Stimulated activated CD4-positive, alpha-beta T cell treated with anti-CD3 and anti-CD28 coated beads, Interleukin-1b, Interleukin-23, amount 100 ng/mL, for 48 hours (primary cell): ENCODE measurements around the gene RPN2.
A peak's percentile ranks its signal among the peaks of the same experiment; 100 is the strongest.
"Not testable (repeated sequence)": the region's sequence is repeated elsewhere in the genome, so short reads cannot be mapped to it uniquely, and the experiment has no call there.

Experiments used
- DNase-seq: peaks from one replicate; pipeline ENCODE4 v3.0.0-alpha.2; 2020

The RPN2 gene

GRCh38 chr20:37178839-37179682 is at the start of gene RPN2, which contains the start of gene MROH8:
Gene RPN2, plus strand, starts transcription at chr20:37179330. Its CDS starts 27 bp downstream, at chr20:37179357.
Gene MROH8, minus strand, starts transcription at chr20:37179548.
- peak; percentile 96 for DNase-seq

DNA sequence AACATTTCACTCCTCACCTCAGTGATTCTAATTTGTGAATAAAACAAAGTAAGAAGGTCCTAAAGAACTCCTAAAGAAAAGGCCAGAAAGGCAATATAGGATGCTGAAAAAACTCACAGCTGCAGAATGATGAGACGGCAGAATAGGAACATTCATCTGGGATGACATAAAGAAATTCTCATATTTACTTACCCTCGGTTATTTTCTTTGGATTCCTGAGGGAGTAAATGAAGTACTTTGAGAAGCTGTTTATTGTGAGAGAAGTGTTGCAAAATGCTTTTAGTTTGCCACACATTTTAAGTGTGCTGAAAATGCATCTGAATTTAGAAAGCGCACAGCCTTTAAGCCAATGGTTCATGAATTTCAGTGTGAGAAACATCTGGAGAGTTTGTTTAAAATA is 47.6 kb upstream of the RPN2 start:
- DNase-seq: no peak

DNA sequence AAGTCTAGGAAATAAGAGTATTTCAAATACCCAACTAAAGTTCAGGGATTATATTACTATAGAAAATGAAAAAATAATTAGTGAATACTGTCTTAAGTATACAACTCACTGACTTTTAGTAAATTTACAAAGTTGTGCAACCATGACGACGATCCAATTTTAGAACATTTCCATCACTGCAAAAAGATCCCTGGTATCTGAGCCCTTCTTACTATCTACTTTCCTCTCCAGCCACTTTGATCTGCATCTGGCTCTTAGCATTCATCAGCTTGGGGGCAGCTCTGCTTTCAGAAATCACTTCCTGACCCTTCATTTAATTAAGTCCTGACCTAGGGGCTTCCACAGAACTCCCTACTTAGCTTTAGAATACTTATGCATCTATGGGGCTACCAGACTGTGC is 45.2 kb upstream of the RPN2 start:
- DNase-seq: no peak

DNA sequence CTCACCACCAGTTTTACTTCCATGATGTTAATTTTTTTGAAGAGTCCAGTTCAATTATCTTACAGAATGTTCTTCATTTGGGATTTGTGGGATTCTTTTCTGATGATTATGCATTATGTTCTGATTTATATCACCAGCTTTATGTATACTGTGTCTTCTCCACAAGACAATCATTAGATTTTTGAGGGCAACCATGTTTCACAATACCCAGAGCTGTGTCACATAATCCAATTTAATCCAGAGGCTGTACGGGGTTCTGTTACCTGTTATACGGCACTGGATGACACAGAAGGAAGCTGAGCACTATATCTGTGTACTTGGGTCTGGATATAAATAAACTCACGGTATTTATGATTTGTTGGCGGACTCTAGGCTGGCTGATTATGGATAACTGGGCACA is 41.6 kb upstream of the RPN2 start:
- DNase-seq: no peak

- no peak for DNase-seq
Measured at GRCh38 chr20:37142708-37143107, 36.4 kb upstream of the RPN2 start.

GRCh38 chr20:37144856-37145404 is 34.2 kb upstream of the RPN2 start:
- no peak for DNase-seq

DNA sequence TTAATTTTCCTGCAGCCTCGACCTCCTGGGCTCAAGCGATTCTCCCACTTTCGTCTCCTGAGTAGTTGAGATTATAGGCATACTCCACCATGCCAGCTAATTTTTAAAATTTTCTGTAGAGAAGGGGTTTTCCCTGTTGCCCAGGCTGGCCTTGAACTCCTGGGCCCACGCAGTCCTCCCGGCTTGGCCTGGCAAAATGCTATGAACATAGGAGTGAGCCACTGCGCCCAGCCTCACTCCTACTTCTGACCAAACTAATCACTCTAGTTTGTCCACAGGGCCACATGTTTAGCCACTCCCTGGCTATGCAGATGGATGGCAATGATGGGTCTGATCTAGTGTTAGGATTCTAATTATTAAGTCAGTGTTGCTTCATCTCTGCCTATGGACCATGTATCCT is 31.9 kb upstream of the RPN2 start:
- no peak for DNase-seq

DNA sequence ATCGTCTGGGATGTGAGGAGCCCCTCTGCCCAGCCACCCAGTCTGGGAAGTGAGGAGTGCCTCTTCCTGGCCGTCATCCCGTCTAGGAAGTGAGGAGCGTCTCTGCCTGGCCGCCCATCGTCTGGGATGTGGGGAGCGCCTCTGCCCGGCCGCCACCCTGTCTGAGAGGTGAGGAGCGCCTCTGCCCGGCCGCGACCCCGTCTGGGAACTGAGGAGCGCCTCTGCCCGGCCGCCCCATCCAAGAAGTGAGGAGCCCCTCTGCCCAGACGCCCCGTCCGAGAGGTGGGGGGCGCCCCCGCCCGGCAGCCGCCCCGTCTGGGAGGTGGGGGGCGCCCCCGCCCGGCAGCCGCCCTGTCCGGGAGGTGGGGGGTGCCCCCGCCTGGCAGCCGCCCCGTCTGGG is 28.3 kb upstream of the RPN2 start:
- not testable (repeated sequence) for DNase-seq

DNA sequence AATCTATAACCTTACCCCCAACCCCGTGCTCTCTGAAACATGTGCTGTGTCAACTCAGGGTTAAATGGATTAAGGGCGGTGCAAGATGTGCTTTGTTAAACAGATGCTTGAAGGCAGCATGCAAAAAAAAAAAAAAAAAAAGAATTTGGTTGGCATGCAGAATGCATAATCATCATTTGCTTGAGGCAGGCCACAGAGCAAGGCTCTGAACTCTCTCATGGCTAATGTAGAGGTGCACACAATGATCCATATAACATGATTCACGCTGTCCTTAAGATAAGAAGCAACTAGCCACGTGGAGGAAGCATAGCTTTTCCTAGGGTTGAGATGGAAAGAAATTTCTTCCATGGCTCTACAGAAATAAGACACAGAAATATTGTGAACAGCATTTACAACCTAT is 27.6 kb upstream of the RPN2 start:
- DNase-seq: no peak

GRCh38 chr20:37152284-37152683 is 26.8 kb upstream of the RPN2 start:
- no peak for DNase-seq

- no peak for DNase-seq
Measured at GRCh38 chr20:37154684-37155298, 24.3 kb upstream of the RPN2 start.

DNA sequence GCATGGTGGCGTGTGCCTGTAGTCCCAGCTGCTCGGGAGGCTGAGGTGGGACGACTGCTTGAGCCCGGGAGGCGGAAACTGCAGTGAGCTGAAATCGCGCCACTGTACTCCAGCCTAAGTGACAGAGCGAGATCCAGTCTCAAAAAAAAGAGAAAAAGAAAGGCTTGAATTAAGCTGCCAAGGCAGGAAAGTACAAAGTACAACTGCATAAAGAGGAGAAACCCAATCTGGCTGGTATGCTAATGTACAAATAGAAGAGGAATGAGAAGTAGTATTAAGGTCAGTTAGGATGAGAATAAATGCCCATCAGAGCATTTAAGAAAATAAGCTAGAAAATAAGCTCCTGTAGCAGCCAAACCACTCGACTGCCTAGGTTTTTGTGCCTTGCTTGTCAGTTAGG is 23.1 kb upstream of the RPN2 start:
- DNase-seq: no peak

GRCh38 chr20:37158248-37158647 is 20.9 kb upstream of the RPN2 start:
- DNase-seq: no peak

- no peak for DNase-seq
Measured at GRCh38 chr20:37160683-37161082, 18.4 kb upstream of the RPN2 start.

DNA sequence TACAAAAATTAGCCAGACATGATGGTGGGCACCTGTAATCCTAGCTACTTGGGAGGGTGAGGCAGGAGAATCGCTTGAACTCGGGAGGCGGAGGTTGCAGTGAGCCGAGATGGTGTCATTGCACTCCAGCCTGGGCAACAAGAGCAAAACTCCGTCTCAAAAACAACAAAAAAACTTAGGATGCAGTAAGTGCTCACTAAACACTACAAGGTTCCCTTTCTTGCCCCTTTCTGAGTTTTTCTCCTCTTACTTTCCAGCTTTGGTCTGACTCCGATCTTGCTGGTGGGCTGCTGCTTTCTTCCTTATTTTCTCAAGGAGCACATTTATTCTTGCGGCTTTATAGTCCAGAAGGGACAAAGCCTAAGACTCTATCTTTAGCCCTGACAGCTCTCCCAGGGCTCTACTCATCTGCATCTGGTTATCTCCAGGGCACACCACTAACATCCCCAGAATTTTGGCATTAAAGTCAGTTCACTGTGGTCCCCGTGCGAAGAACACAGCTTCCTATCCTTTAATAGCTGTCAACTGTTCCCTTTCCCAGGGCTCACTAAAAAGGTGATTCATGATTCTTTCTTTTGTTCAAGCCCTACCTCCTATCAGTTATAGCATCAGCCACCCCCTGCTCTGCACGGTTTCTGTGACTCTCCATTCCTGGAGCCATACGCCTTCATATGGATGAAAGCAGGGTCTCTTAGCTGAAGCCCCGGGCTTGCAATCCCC is 17.1 kb upstream of the RPN2 start:
- no peak for DNase-seq

GRCh38 chr20:37162646-37163045 is 16.5 kb upstream of the RPN2 start:
- no peak for DNase-seq

DNA sequence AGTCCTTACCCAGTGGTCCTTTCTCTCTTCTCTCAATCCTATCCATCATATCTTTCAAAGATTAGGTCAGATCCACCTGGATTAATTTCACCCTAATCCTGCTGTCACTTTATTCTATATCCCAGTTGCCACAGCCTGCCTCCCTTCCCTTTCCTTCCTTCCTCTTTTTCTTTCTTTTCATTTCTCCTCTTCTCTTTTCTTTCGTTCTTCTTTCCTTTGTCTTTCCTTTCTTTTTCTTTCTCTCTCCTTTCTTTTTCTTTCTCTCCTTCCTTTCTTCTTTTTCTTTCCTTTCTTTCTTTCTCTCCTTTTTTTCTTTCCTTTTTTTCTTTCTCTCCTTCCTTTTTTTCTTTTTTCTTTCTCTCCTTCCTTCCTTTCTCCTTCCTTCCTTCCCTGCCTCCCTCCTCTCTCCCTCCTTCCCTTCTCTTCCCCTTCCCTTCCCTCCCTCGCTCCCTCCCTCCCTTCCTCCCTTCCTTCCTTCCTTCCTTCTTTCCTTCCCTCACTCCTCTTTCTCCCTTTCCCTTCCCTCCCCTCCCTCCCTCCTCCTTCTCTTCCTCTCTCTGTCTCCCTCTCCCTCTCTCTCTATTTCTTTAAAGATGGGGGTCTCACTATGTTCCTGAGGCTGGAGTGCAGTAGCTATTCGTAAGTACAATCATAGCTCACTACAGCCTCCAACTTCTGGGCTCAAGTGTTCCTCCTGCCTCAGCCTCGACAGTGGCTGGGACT is 15.1 kb upstream of the RPN2 start:
- no peak for DNase-seq

DNA sequence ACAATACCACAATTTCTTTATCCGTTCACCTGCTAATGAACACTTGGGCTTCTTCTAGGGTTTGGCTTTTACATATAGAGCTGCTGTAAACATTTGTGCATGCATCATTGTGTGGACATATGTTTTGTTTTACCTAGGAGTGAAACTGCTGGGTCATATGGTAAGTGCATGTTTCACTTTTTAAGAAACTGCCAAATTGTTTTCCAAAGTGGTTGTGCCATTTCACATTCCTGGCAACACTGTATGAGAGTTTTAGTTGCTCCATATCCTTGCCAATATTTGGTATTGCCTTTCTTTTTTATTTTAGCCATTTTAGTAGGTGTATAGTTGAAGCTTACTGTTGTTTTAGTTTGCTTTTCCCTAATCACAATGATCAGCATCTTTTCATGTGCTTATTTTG is 14.1 kb upstream of the RPN2 start:
- no peak for DNase-seq

DNA sequence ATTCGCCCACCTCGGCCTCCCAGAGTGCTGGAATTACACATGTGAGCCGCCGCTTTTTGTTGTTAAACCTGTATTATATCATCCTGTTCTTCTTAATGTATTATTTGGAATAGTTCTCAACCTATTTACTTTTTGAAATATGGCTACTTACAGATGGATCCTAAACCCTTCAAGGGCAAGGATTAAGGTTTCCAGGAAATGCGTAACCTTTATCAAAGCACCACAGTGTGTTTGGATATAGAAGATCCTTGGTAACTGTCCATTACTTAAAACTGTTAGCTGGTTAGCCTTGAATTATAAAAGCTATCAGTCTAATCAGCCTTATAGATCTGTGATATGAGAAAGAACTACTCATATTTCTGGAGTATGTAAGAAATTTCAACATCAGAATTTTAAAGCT is 12.3 kb upstream of the RPN2 start:
- no peak for DNase-seq

GRCh38 chr20:37172836-37173235 is 6.3 kb upstream of the RPN2 start:
- no peak for DNase-seq

GRCh38 chr20:37179683-37180524 is 774 bp downstream of the RPN2 start:
- no peak for DNase-seq

GRCh38 chr20:37185686-37186085 is 6.6 kb downstream of the RPN2 start:
- no peak for DNase-seq
